GM21737 (cell line): ENCODE data around the gene MOB3B.

Experiments
- ATAC-seq: cut with Tn5 transposase; IDR thresholded peaks from one replicate; pipeline ENCODE4 v1.9.1; 2021; ENCODE audit warnings: mild to moderate bottlenecking, moderate library complexity; ENCODE audit not compliant: unreplicated experiment

MOB3B gene

DNA sequence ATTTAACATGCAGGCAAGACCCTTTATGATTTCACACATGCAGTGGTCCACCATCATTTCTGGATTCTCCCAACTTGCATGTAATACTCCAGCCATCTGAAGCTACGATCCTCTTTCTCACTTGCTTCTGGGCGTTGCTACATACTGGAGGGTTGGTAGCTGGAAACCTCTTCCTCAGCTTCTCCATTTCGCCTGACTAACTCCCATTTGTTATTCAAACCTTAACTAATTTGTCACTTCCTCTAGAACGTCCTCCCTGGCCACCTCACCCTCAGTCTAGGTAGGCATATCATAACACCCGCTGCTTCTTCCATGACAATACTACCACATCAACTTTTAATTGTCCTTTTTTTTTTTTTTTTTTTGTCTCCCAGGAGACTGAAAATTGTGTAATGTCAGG lies 160.0 kb downstream of the MOB3B start:
- ATAC-seq: no peak

- no peak for ATAC-seq
Observed at GRCh38 chr9:27368316-27368985, 161.2 kb downstream of the MOB3B start.

- ATAC-seq: no peak
Observed at GRCh38 chr9:27367921-27368315, 161.7 kb downstream of the MOB3B start.

DNA sequence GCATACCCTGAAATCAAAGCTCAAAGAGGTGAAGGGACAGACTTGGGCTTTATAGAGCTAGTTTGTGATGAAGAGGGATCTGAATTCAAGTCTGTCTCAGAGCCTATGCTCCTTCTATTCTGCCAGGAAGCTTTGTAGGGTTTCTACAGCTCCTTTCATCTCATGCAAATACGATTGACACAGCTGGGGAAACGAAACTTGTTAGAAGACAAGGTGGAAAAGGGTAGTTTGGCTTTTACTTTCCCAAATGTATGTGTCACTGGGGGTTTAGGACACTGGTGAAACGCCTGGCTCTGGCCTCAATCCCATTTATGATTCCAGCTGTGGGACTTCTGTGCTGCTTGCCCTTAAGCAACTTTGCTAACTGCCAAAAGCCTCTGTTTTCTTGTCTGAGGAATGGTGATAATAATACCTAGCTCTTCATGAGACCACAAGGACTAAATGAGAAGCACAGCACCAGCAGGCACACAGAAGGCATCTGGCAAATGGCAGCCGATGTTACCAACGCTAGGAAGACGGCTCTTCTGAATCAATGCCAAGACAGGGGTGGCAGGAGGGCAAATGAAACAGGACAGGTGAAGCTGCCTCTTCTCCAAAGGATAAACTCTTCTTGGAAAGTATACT lies 162.3 kb downstream of the MOB3B start:
- ATAC-seq: peak; percentile 66

GRCh38 chr9:27365707-27366376 lies 163.8 kb downstream of the MOB3B start:
- ATAC-seq: peak; percentile 82

- ATAC-seq: no peak
Observed at GRCh38 chr9:27362447-27363210, 167.0 kb downstream of the MOB3B start.

DNA sequence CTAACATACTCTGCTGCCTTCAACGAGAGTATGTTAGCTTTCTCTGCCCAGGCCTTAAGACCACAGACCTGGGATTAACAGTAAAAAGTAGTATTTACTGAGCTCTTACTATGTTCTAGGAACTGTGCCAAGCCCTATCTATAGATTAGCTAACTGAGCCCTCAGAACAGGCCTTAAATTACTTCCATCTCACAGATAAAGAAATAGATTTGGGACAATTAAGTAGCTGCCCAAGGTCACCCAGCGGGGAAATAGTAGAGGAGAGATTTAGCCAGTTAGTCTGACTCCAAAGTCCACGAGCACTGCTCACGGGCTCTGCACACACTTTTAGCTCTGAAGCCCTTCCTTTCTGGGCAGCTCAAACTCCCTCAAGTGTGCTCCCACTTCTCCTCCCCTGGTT lies 168.1 kb downstream of the MOB3B start:
- ATAC-seq: no peak

- ATAC-seq: no peak
Observed at GRCh38 chr9:27359763-27360162, 169.9 kb downstream of the MOB3B start.

GRCh38 chr9:27358007-27358406 lies 171.6 kb downstream of the MOB3B start:
- ATAC-seq: no peak

- ATAC-seq: no peak
Observed at GRCh38 chr9:27356446-27356845, 173.2 kb downstream of the MOB3B start.

DNA sequence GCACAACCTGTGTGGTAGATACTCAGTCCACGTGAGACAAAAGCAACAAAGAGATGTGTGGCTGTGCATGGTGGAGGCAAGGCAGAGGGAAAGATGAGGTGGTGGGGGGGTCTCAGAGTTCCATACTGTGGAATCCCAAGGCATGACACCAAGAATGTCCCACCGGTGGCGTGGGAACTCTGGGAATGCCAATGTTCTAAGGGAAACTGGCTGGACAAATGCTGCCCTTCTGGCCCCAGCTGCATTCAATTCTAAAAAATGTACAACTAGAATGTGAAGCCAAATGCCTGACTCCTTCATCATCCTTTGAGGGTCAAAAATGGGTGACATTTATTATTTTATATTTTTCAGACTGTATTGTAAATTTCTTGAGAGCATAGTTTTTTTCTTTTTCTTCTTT lies 174.4 kb downstream of the MOB3B start:
- ATAC-seq: no peak

DNA sequence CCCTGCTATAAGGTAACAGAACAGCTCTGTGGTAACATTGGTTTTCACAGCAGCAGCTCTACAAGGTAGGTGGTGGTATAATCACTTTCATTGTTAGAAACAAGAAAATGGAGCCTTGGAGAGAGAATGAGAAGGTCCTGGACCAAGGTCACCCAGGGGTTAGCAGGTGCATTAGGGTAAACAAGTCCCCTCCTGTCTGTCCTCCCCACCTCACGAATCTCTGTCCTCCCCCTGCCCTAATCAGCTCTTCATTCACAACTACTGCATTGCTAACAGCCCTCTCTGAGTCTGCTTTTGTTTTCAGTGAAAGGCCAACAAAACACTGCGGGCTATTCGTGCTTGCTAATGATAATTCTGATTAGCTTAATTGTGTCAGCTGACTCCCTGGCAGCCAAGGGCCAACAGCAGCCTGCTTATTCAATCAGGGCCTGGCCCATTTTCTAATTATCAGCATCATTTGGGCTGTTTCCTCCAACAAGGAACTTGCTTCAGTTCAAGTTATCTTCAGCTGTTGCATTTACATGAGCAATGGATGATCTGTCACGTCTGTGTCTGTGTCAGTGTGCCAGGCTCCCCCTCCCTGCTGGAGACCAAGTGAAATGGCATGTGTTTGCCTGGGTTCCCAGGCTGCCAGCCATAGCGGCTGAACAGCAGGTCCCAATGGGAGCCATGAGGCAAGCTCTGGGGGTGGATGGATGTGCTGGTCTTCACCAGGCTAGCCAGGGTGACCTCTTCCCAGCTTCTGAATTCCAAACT lies 176.0 kb downstream of the MOB3B start:
- peak; percentile 80 for ATAC-seq

DNA sequence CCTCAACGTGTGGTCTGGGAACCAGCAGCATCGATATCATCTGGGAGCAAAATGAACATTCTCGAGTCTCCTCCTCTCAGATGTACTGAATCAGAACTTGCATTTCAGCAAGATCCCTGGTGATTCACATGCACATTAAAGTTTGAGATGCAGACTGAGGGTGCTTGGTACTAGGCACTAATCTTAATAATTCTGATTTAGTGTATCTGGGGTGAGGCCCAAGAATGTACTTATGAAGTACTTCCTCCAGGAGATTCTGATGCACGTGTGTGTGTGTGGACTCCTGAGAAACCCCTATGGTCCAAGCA lies 176.5 kb downstream of the MOB3B start:
- no peak for ATAC-seq

DNA sequence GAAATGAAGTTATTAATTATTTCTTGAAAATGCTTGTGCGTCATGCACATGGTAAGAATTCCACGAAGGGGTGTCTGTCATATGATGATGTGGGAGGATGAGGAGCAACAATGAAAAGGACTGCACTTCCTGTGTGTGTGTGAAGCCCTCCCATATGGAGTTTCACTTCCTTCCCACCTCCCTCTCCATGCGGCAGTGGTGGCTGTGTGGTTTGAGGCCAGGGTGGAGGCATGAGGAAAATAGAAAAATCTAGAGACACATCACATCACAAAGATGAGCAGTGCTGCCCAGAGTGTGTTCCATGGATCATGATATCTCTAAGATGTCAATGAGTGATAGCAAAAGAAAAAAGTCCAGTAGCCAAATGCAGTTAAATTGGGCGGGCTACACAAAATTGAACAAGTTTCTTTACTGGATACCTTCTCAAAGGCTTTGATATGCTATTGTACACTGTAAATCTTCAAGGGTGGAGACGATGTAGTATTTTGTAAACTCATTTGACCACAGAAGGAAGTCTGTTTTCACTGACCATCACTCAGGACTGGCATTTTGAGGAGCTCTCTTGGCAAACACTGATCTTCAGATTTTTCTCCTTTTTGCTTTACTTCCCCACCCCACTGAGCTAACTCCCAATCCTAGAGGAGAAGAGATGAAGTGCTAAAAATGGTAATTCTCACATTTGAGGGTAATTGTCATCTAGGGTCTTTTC lies 177.0 kb downstream of the MOB3B start:
- ATAC-seq: no peak

DNA sequence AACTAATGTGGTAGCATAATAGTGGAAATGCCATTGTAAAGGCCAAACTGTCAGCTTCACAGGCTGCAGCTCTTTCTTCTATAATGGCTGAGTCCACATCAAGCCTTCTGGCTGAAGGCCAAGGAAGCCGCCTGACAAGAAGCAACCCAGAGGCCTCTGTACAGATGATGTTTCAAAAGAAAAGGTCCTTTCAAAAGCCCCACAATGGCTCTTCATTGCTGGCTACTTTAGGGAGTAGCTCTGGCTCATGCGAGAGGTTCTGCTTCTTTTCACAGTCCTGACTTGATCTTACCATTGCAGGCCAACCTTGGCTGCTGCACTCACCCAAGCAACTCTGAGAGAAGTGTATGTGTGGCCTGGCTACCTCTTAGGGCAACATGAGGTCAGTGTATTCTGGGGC lies 178.2 kb downstream of the MOB3B start:
- no peak for ATAC-seq

GRCh38 chr9:27350382-27350976 lies 179.1 kb downstream of the MOB3B start:
- no peak for ATAC-seq

GRCh38 chr9:27349698-27350080 lies 179.9 kb downstream of the MOB3B start:
- no peak for ATAC-seq

DNA sequence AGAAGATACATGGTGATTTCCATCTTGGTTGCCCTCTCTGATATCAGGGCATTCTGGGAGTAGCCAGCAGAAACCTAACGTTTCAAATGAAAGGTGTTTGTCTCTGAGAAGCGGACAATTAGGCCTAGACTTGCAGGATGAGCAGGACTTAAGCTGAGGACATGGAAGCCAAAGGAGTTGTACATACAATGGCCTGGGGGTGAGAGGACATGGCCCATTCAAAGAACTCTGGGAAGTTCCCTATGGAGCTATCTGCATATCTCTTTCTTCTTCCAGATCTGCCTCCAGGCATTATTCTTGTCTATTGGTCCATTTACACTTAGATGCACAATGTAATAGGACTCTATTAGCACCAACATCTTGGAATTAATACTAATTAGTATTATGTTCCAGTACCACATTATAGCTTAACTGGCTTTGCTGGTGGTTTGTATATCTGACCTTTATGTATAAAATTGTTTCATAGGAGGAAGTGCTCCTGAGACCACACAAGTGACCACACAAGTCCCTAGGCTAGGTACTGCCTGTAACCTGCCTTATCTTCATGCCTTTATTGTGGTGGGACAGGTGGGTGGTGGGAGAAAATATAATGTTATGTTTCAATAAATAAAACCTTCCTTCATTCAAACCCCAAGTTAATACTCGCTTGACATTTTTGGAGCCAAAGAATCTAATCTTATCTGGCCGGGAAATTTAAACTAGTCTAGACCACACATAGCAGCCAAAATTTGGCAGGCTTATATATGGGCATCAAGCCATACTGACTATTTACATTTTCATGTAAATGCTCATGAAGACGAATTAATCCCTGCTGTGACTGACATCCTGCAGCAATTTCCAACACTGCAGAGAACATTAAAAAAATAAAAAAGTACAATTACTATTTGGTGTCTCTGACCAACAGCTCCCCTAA lies 180.6 kb downstream of the MOB3B start:
- ATAC-seq: no peak

- no peak for ATAC-seq
Observed at GRCh38 chr9:27347889-27348288, 181.7 kb downstream of the MOB3B start.
